Type B pancreatic cell (in vitro differentiated cells): ENCODE data around the gene KIF1A. TPM values are rescaled to one million over a fixed set of nuclear protein-coding genes. Genes with fewer than 3 reads are reported as not detected.
"Not testable (repeated sequence)": the region's sequence is repeated elsewhere in the genome, so short reads cannot be mapped to it uniquely, and the experiment has no call there.

Experiments
- DNase-seq: peaks from one replicate; pipeline ENCODE4 v3.0.0; 2021; ENCODE audit warnings: mixed read lengths; ENCODE audit not compliant: unreplicated experiment; ENCODE audit errors: extremely low spot score
- H3K27ac Mint-ChIP-seq: 2 replicates; pipeline ENCODE4 v1.8.0; 2021; ENCODE audit warnings: mild to moderate bottlenecking, mixed read lengths
- H3K27me3 Mint-ChIP-seq: 2 replicates; pipeline ENCODE4 v1.8.0; 2021; ENCODE audit warnings: mixed read lengths
- H3K36me3 Mint-ChIP-seq: 2 replicates; pipeline ENCODE4 v1.8.0; 2021; ENCODE audit warnings: mixed read lengths
- H3K4me1 Mint-ChIP-seq: one replicate; pipeline ENCODE4 v1.8.0; 2021; ENCODE audit warnings: mixed read lengths; ENCODE audit not compliant: unreplicated experiment
- H3K4me3 Mint-ChIP-seq: 2 replicates; pipeline ENCODE4 v1.8.0; 2021; ENCODE audit warnings: mild to moderate bottlenecking, mixed read lengths
- H3K9me3 Mint-ChIP-seq: 2 replicates; pipeline ENCODE4 v1.8.0; 2021; ENCODE audit warnings: mixed read lengths
- CTCF ChIP-seq: fragments of 200-600 bp; sonication (generic); conservative IDR thresholded peaks from 2 replicates; pipeline ENCODE4 v1.5.0; 2021; ENCODE audit warnings: antibody characterized with exemption, mild to moderate bottlenecking
- total RNA-seq: library from RNA; stranded (reverse); gene quantifications from 2 replicates; pipeline ENCODE4 v1.2.1, GENCODE V29; 2021; ENCODE audit warnings: low replicate concordance

Gene KIF1A
- total RNA-seq, 1 donor from 2014 or later, result 78.4 TPM

DNA sequence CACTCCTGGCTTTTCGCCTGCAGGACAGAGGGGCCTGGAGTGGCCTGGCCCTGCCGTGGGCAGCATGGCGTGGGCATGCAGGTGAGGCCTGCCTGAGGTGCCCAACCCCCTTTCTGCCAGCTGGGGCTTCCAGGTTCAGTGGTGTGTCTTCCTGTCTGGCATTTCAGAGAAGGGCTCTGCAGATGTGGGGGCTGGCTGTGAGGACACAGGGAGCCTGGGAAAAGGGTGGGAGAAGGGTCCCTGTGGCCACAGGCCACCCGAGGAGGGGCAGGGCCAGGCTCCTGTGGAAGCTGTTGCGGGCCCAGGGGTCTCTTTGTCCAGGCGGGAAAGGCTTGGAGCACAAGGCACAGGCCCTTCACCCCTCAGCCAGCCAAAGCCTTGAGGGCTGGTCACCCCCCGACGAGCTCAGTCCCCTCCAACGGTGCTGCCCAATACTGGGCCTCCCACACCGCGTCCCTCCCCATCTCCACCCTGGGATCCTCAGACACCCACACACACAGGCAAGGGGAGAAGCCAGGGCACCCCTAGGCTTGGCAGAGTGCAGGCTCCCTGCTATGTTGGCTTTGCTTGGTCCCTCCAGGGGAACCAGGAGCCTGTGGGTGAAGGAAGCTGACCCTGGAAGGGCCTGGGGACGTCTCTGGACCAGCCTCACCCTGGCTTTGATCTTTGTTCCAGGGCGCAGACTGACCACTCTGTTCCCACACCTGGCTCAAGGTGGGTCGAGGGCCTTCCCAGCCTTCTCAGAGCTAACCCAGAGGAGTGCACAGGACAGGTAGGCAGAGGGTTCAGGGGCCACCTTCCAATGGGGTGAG lies 132.1 kb downstream of the KIF1A start:
- Mint-ChIP-seq H3K36me3 (no peaks in the 10 kb centered on the region), H3K4me3 (no peak overlapping the region), H3K4me1 (peaks cover 10% of the 10 kb centered on the region), H3K27me3 (no peaks in the 10 kb centered on the region), H3K27ac (no peak overlapping the region), H3K9me3 (no peaks in the 10 kb centered on the region)
- no peak for TF ChIP-seq CTCF
- peak; percentile 64 for DNase-seq

DNA sequence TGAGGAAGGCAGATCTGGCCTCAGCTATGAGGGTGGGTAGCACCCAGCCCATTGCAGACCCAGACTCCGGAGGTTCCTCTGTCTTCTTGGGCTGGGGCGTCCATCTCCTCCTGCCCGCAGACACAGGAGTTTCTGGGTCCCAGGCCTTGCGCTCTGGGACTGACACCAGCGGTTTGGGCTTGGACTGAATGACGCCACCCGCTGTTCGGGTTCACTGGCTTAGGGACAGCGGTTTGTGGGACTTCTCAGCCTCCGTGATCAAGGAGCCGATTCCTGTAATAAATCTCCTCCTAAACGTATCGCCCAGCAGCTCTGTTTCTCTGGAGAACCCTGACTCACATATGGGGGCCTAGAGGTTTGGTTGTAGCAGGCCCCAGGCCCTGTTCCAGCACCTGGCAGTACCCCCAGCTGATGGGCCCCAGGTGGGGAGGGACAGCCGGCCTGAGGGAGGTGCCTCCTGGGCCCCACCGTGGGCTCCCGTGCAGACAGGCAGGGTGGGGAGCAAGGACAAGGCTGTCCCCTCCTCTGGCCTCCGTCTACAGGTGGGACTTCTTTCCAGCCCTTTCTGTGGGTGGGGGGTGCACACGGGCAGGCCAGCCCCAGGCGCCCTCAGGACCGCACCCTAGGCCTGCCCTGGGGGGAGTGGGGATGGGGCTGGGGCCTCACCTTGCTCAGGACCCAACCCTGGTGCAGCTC lies 132.8 kb downstream of the KIF1A start:
- no peaks in the 10 kb centered on the region for H3K36me3 Mint-ChIP-seq
- peak overlapping the region; percentile 63 for H3K4me3 Mint-ChIP-seq
- H3K9me3 Mint-ChIP-seq, result no peaks in the 10 kb centered on the region
- TF ChIP-seq CTCF, result no peak
- peak; percentile 53 for DNase-seq
- peaks cover 10% of the 10 kb centered on the region for H3K4me1 Mint-ChIP-seq
- peak overlapping the region; percentile 84 for H3K27ac Mint-ChIP-seq
- H3K27me3 Mint-ChIP-seq, result no peaks in the 10 kb centered on the region

- no peaks in the 10 kb centered on the region for H3K27me3 Mint-ChIP-seq
- H3K4me1 Mint-ChIP-seq, result peaks cover 10% of the 10 kb centered on the region
- DNase-seq, result no peak
- H3K36me3 Mint-ChIP-seq, result no peaks in the 10 kb centered on the region
- peak overlapping the region; percentile 84 for H3K27ac Mint-ChIP-seq
- H3K4me3 Mint-ChIP-seq, result peak overlapping the region; percentile 63
- no peak for TF ChIP-seq CTCF
- H3K9me3 Mint-ChIP-seq, result no peaks in the 10 kb centered on the region
Observed at GRCh38 chr2:240686460-240686859, 133.6 kb downstream of the KIF1A start.

- Mint-ChIP-seq H3K27me3 (no peaks in the 10 kb centered on the region), H3K9me3 (no peaks in the 10 kb centered on the region), H3K4me1 (peaks cover 10% of the 10 kb centered on the region), H3K4me3 (peak overlapping the region; percentile 63), H3K27ac (peak overlapping the region; percentile 84), H3K36me3 (no peaks in the 10 kb centered on the region)
- TF ChIP-seq CTCF, result no peak
- peak; percentile 68 for DNase-seq
Observed at GRCh38 chr2:240685771-240686371, 134.1 kb downstream of the KIF1A start.

GRCh38 chr2:240683980-240684728 lies 135.9 kb downstream of the KIF1A start:
- H3K9me3 Mint-ChIP-seq, H3K4me3 Mint-ChIP-seq, H3K27ac Mint-ChIP-seq, H3K36me3 Mint-ChIP-seq, DNase-seq, H3K27me3 Mint-ChIP-seq: not testable (repeated sequence)
- H3K4me1 Mint-ChIP-seq, result peaks cover 10% of the 10 kb centered on the region

DNA sequence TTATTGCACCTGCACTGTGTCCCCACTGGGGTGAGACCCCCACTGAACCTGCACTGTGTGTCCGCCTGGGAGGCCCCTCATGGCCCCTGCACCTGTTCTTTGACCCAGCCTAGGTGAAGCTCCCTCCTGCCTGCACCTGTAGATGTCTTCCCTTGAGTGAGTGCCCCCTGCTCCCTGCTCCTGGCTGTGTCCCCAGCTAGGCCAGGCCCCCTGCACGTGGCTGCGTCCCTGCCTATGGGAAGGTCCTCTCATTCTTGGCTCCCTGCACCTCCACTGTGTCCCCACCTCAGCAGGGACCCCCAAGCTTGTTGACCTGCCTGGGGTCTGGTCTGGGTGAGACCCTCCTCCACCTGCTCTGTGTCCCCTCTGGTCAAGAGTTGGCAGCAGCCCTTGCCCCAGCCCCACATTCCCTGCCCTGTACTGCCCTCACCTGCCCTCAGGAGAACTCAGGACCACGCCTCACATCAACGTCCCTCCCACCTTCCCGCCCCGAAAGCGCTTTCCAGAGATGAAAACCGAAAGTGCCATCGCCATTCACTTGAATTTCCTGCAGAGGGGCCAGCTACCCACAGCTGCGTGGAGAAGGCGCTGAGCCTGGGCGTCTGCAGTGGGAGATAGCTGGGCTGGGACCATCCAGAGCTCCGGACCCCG lies 136.6 kb downstream of the KIF1A start:
- H3K9me3 Mint-ChIP-seq, DNase-seq, H3K36me3 Mint-ChIP-seq, H3K27me3 Mint-ChIP-seq, H3K4me3 Mint-ChIP-seq, H3K27ac Mint-ChIP-seq: not testable (repeated sequence)
- H3K4me1 Mint-ChIP-seq, result peaks cover 10% of the 10 kb centered on the region

DNA sequence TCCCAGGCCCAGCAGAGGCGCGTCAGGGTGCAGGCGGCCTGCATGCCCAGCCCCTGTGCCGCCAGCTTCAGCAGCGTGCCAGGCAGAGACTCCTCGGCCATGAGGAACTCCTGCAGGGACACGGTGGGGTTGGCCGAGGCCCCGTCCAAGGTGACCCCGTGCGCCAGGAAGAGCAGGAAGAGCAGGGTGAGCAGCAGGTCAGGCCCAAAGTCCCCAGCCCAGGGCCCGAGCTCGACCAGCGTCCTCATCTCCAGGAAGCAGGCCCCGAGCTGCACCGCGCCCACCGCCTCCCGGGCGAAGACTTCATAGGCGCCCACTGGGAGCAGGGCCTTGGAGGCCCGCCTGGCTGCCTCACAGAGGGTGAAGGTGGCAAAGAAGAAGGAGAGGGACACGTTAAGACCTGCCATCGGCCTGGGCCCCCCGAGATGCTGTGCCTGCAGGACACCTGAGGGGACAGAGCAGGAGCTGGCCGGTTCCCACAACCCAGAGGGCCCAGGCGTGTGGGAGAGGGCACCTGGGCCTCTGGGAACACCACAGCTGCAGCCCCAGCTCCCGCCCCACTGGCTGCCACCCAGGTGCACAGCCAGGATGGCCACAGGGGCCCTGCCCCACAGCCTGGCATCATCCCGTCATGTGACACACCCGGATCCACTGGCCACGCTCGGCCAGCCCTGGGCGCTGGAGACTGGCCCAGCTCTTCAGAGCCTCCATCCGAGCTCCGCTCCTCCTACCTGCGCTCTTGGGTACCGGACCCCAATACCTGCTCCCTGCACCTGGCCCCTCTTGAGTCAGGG lies 137.4 kb downstream of the KIF1A start, which contains the start of gene AQP12B:
Gene AQP12B (minus strand): TSS at position 455 of the 794 bp plus-strand sequence. CDS start 48 bp downstream, at position 407.
- H3K4me3 Mint-ChIP-seq, H3K36me3 Mint-ChIP-seq, DNase-seq, H3K27ac Mint-ChIP-seq, H3K9me3 Mint-ChIP-seq, H3K27me3 Mint-ChIP-seq: not testable (repeated sequence)
- H3K4me1 Mint-ChIP-seq, result peaks cover 10% of the 10 kb centered on the region

DNA sequence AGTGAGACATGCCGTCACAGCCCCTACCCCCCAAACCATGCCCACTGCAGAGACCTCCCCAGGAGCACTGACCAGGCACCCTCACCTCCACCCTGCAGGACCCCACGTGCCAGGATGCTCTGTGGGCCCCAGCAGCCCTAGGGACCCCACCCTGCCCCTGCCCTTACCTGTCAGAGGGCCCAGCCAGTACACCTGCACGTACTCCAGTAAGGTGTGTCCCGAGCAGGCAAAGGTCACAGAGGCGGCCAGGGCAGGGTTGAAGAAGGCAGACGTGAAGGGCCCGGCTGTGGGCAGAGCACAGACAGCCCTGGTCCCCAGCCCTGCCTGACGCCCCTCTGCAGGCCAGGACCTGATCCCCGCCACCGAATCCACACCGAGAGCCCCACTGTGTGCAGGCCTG lies 139.8 kb downstream of the KIF1A start:
- H3K4me1 Mint-ChIP-seq, H3K27me3 Mint-ChIP-seq, H3K4me3 Mint-ChIP-seq, H3K27ac Mint-ChIP-seq, H3K9me3 Mint-ChIP-seq, DNase-seq, H3K36me3 Mint-ChIP-seq: not testable (repeated sequence)
